ENCODE measurements around the gene LRRC73.

GRCh38 chr6:43491750-43492661 is 18.1 kb downstream of the LRRC73 start:
- TF ChIP-seq CTCF (IDR thresholded peaks at IDR 0.05 in 8 of 11, conservative IDR thresholded peaks at IDR 0.05 in 3 of 11) (no peak), POLR2A (IDR thresholded peaks at IDR 0.05) (no peak), POLR2AphosphoS5 (IDR thresholded peaks at IDR 0.05) (peak in 1 of 3 donors; percentile 31)

Data from spleen (tissue), 7 donors.